ENCODE data around the gene AATF. TPM values are rescaled to one million over a fixed set of nuclear protein-coding genes. Genes with fewer than 3 reads are reported as not detected.

AATF gene
- total RNA-seq, 1 experiment from 2014 or later = 85.2 TPM

DNA sequence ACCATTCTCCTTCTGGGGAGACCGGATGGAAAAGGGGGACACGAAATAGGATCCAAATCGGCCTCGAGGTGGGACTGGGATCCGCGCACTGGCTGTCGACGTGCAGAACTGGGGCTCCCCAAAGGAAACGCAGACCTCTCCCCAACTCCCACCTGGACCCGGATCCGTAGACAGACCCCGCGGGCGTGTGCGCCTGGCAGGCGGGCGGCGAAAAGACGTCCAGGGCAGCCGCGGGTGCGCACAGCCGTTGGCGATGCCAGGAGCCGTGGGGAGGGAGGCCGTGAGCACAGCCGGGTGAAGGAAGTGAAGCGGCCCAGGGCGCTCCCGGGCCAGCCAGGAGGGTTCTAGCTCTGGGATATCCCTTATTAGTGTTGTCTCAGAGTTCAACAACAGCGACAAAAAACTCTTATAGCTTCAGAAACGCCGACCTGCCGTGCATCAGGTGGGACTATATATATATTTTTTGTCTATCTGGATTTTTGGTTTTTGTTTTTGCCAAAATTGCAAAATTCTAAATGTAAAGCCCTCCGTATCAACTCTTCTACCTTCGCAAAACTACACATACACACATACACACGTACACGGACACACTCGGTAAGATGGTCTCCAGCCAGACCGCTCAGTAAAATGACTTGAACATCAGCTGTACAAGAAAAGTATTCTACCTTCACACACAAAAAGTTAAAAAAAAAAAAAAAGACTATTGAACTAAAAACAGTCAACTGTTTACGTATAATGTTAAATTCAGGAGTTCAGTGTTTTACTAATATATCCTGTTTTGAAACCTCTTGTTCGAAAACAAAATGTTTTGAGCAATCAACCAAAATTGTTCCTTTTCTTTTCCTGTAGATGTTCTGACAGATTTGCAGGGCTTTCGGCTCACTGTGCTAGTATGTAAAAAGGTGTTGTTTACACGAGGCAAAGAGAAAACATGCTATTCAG lies 5.2 kb upstream of the AATF start:
- intact Hi-C loops (cut with micrococcal nuclease) = no loop called here
- H3K4me3 Mint-ChIP-seq (ENCODE audit: unreplicated experiment) = no peak overlapping the region
- CTCF ChIA-PET = interaction anchor here (0.6 kb wide), 1 partner anchor 345 kb away, joined by 4 read pairs; no protein-coding TSS in a partner anchor

DNA sequence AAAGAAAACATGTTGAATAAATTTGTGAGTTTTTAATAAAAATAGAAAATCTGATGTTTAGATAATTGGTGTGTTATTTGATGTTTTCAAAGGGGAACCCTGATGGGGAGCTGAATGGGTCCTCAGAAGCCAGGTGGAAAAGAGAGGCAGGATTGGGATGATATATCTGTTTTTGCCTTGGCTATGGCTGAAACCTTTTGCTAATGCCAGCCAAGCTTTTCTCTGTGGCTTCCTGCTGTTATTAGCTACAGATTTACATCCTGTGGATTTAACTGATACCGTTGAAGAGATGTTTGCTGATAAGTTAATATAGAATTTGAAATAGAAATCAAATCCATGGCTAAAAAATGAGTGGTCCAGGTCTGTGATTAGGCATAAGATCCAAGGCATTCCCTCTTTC lies 4.2 kb upstream of the AATF start:
- TF ChIP-seq CTCF (IDR thresholded peaks at IDR 0.05; ENCODE audit: unreplicated experiment) = no peak
- peaks cover 10% of the 10 kb centered on the region for H3K27me3 Mint-ChIP-seq (ENCODE audit: insufficient read depth, unreplicated experiment)
- H3K27ac Mint-ChIP-seq (ENCODE audit: low read depth, unreplicated experiment) = no peak overlapping the region
- intact Hi-C loops (cut with micrococcal nuclease) = no loop called here
- ChIA-PET POLR2A (interaction anchor here (1.0 to 1.5 kb wide), 2 partner anchors 21 to 23 kb away, joined by 3 to 4 read pairs; no protein-coding TSS in a partner anchor), CTCF (interaction anchor here (0.7 kb wide), 1 partner anchor 553 kb away, joined by 3 read pairs; no protein-coding TSS in a partner anchor)
- BruUV-seq (replicated peaks) = no TSS peak
- H3K36me3 Mint-ChIP-seq (ENCODE audit: insufficient read depth, unreplicated experiment) = no peaks in the 10 kb centered on the region
- H3K9me3 Mint-ChIP-seq (ENCODE audit: unreplicated experiment) = no peaks in the 10 kb centered on the region
- peaks cover 9% of the 10 kb centered on the region for H3K4me1 Mint-ChIP-seq (ENCODE audit: insufficient read depth, unreplicated experiment)
- H3K4me3 Mint-ChIP-seq (ENCODE audit: unreplicated experiment) = no peak overlapping the region
- no peak for DNase-seq (ENCODE audit: unreplicated experiment)

More for the DNA sequence above, 5.2 kb upstream of the AATF start:
- peaks cover 10% of the 10 kb centered on the region for H3K27me3 Mint-ChIP-seq (ENCODE audit: insufficient read depth, unreplicated experiment)
- peaks cover 7% of the 10 kb centered on the region for H3K4me1 Mint-ChIP-seq (ENCODE audit: insufficient read depth, unreplicated experiment)
- H3K9me3 Mint-ChIP-seq (ENCODE audit: unreplicated experiment) = no peaks in the 10 kb centered on the region
- BruUV-seq (replicated peaks) = no TSS peak
- H3K27ac Mint-ChIP-seq (ENCODE audit: low read depth, unreplicated experiment) = no peak overlapping the region
- TF ChIP-seq CTCF (IDR thresholded peaks at IDR 0.05; ENCODE audit: unreplicated experiment) = no peak
- H3K36me3 Mint-ChIP-seq (ENCODE audit: insufficient read depth, unreplicated experiment) = no peaks in the 10 kb centered on the region
- no peak for DNase-seq (ENCODE audit: unreplicated experiment)
- POLR2A ChIA-PET = interaction anchor here (1.0 kb wide), 1 partner anchor 22 kb away, joined by 3 read pairs; no protein-coding TSS in a partner anchor

DNA sequence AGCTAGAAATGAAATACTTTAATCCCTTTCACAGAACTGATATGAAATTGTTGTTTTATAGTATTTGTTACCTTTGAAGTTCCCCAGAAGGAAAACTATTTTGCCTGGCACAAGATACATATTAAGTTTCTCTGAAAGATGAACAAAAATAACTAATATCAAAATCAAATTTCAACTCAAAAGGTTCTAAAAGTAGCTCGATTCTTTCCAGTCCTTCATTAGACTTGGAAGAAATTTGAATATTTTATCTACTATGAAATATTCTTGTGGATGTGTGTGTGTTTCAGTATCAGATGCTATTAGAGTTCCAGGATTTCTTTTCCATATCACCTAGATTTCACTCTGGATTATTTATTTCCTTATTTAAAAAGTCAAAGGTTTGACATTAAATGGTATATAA lies 3.6 kb upstream of the AATF start:
- ChIA-PET CTCF (no interaction called here), POLR2A (interaction anchor here (1.5 kb wide), 1 partner anchor 22 kb away, joined by 4 read pairs; no protein-coding TSS in a partner anchor)
- no peak overlapping the region for H3K27ac Mint-ChIP-seq (ENCODE audit: low read depth, unreplicated experiment)
- no peak for TF ChIP-seq CTCF (IDR thresholded peaks at IDR 0.05; ENCODE audit: unreplicated experiment)
- H3K4me1 Mint-ChIP-seq (ENCODE audit: insufficient read depth, unreplicated experiment) = peaks cover 15% of the 10 kb centered on the region
- H3K36me3 Mint-ChIP-seq (ENCODE audit: insufficient read depth, unreplicated experiment) = no peaks in the 10 kb centered on the region
- peaks cover 10% of the 10 kb centered on the region for H3K27me3 Mint-ChIP-seq (ENCODE audit: insufficient read depth, unreplicated experiment)
- no peak for DNase-seq (ENCODE audit: unreplicated experiment)
- H3K9me3 Mint-ChIP-seq (ENCODE audit: unreplicated experiment) = no peaks in the 10 kb centered on the region
- no peak overlapping the region for H3K4me3 Mint-ChIP-seq (ENCODE audit: unreplicated experiment)
- no TSS peak for BruUV-seq (replicated peaks)
- intact Hi-C loops (cut with micrococcal nuclease) = no loop called here

DNA sequence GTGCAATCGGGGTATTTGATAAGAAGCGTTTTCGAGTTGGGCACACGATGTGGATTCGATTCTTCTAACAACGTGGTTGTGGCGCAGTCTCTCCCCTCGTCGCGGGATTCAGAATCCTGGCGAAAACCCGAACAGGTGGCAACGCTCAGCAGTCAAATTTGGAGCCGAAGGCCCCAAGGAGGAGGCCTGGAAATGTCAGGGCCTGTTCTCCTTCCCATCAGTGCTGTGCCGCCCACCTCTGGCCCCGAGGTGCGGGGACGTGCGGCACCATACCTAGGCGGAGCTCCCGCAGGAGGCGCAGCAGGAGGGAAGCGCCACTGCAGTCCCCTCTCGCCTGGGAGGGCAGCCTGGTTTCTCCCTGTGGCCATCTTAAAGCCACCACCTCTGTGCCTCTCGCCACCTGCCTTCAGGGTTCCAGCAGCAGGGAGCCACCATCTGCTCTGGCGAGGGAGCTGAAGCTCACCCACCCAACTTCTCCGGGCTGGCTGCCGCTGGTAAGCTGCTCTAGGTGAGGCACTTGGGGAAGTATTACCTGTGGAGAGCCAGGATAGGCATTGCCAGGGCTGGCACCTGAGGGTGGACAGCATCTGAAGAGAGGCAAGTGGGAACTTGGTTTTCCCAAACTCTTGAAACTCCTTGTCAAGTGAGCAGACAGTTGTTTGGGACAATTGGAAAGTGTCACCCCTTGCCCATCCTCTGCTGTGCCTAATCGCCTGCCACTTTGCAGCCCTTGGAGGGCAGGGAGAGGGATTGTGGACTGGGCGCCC lies 2.6 kb upstream of the AATF start:
- Mint-ChIP-seq H3K4me1 (ENCODE audit: insufficient read depth, unreplicated experiment) (peaks cover 15% of the 10 kb centered on the region), H3K27me3 (ENCODE audit: insufficient read depth, unreplicated experiment) (peaks cover 10% of the 10 kb centered on the region), H3K4me3 (ENCODE audit: unreplicated experiment) (no peak overlapping the region), H3K9me3 (ENCODE audit: unreplicated experiment) (no peaks in the 10 kb centered on the region), H3K36me3 (ENCODE audit: insufficient read depth, unreplicated experiment) (no peaks in the 10 kb centered on the region), H3K27ac (ENCODE audit: low read depth, unreplicated experiment) (no peak overlapping the region)
- ChIA-PET POLR2A (interaction anchor here (0.6 to 0.7 kb wide), 2 partner anchors 54 to 382 kb away, joined by 3 to 4 read pairs; no protein-coding TSS in a partner anchor), CTCF (interaction anchor here (0.7 kb wide), 1 partner anchor 17 kb away, joined by 3 read pairs; no protein-coding TSS in a partner anchor)
- no peak for DNase-seq (ENCODE audit: unreplicated experiment)
- BruUV-seq (replicated peaks) = no TSS peak
- TF ChIP-seq CTCF (IDR thresholded peaks at IDR 0.05; ENCODE audit: unreplicated experiment) = no peak
- intact Hi-C loops (cut with micrococcal nuclease) = no loop called here
